Gastroesophageal sphincter (tissue), 4 donors: ENCODE results near the gene TBC1D32. TPM values are rescaled to one million over a fixed set of nuclear protein-coding genes. Genes with fewer than 3 reads are reported as not detected.

Experiments used
- ATAC-seq: fragments of 150-250 bp; one replicate; pipeline ENCODE4 v1.9.1; 2016; ENCODE audit warnings: mild to moderate bottlenecking, moderate library complexity
- H3K27ac ChIP-seq, 4 donors: fragments of 200-600 bp; sonication (generic) in 3 of 4; 1 replicate in 3 of 4; 2 replicates in 1 of 4; pipeline ENCODE4 v1.5.1; 2016 to 2019
- H3K27me3 ChIP-seq: fragments of 200-600 bp; sonication (generic); one replicate; pipeline ENCODE4 v1.5.1; 2019
- H3K36me3 ChIP-seq, 2 donors: fragments of 200-600 bp; sonication (generic); one replicate each; pipeline ENCODE4 v1.5.1; 2019; ENCODE audit warnings: control low read depth in 1 of 2
- H3K4me1 ChIP-seq, 3 donors: fragments of 200-600 bp; sonication (generic); 1 replicate in 2 of 3; 2 replicates in 1 of 3; pipeline ENCODE4 v1.5.1; 2016 to 2019; ENCODE audit warnings: control low read depth in 2 of 3
- H3K4me3 ChIP-seq, 2 donors: fragments of 200-600 bp; sonication (generic); one replicate each; pipeline ENCODE4 v1.5.1; 2019; ENCODE audit warnings: mild to moderate bottlenecking in 1 of 2, moderate library complexity in 1 of 2
- H3K9me3 ChIP-seq, 3 donors: fragments of 200-600 bp; sonication (generic); one replicate each; pipeline ENCODE4 v1.5.1; 2017 to 2019; ENCODE audit warnings: control low read depth in 2 of 3
- CTCF ChIP-seq, 4 experiments: fragments of 200-600 bp in 2 of 4; fragments of 450-650 bp in 2 of 4; sonication (generic) in 1 of 4; IDR thresholded peaks; one replicate each; pipeline ENCODE4 v1.5.1; 2017 to 2019; ENCODE audit warnings: antibody characterized with exemption in 4 of 4, mild to moderate bottlenecking in 2 of 4, moderate library complexity in 2 of 4
- EP300 ChIP-seq: sonication (generic); formaldehyde crosslinking; IDR thresholded peaks from one replicate; pipeline ENCODE4 v1.6.1; 2017; ENCODE audit warnings: antibody characterized with exemption, mild to moderate bottlenecking
- POLR2A ChIP-seq, 2 donors: fragments of 450-650 bp; IDR thresholded peaks; one replicate each; pipeline ENCODE4 v1.6.1; 2017; ENCODE audit warnings: antibody characterized with exemption in 2 of 2, mild to moderate bottlenecking in 2 of 2, moderate library complexity in 1 of 2
- POLR2AphosphoS5 ChIP-seq: sonication (generic); formaldehyde crosslinking; IDR thresholded peaks from one replicate; pipeline ENCODE4 v1.6.1; 2017; ENCODE audit warnings: antibody characterized with exemption
- WGBS, 2 donors: methylation state at CpG; one replicate each; pipeline ENCODE4 v1.1.5; 2018; ENCODE audit warnings: low coverage in 1 of 2; 5-methylcytosine and 5-hydroxymethylcytosine counted together
- total RNA-seq, 4 donors: library from RNA; depleted of rRNA; stranded (reverse); fragments of >200 nt; gene quantifications; one replicate each; pipeline ENCODE4 v1.1.0, GENCODE V29; 2016

TBC1D32 gene
- total RNA-seq, 4 donors from 2014 or later: 1.7 to 9.7 (median 3.7) TPM

- TF ChIP-seq EP300 (no peak), POLR2AphosphoS5 (no peak), POLR2A (IDR thresholded peaks at IDR 0.05) (no peak), CTCF (IDR thresholded peaks at IDR 0.05) (no peak)
- Histone ChIP-seq H3K27ac (no peak overlapping the region), H3K27me3 (no peaks in the 10 kb centered on the region), H3K36me3 (no peaks in the 10 kb centered on the region), H3K4me3 (no peak overlapping the region), H3K4me1 (no peaks in the 10 kb centered on the region), H3K9me3 (no peaks in the 10 kb centered on the region)
- no peak for ATAC-seq
- 96 to 100% methylated on average over 3 to 4 of the region's 4 CpGs for WGBS, 2 donors
Observed at GRCh38 chr6:121110733-121111132, 223.5 kb downstream of the TBC1D32 start.

- H3K27ac ChIP-seq: no peak overlapping the region
- H3K4me3 ChIP-seq: no peak overlapping the region
- 77 to 83% methylated on average over 1 of the region's 1 CpG for WGBS, 2 donors
- no peaks in the 10 kb centered on the region for H3K4me1 ChIP-seq
- H3K9me3 ChIP-seq: no peaks in the 10 kb centered on the region
- H3K27me3 ChIP-seq: no peaks in the 10 kb centered on the region
- TF ChIP-seq CTCF (IDR thresholded peaks at IDR 0.05): no peak
- TF ChIP-seq POLR2A (IDR thresholded peaks at IDR 0.05): no peak
- no peak for TF ChIP-seq EP300
- ATAC-seq: no peak
- H3K36me3 ChIP-seq: no peaks in the 10 kb centered on the region
Observed at GRCh38 chr6:121106962-121107361, 227.3 kb downstream of the TBC1D32 start.

- H3K36me3 ChIP-seq: no peaks in the 10 kb centered on the region
- no peaks in the 10 kb centered on the region for H3K4me1 ChIP-seq
- H3K27me3 ChIP-seq: no peaks in the 10 kb centered on the region
- H3K4me3 ChIP-seq: no peak overlapping the region
- H3K9me3 ChIP-seq: no peaks in the 10 kb centered on the region
- 48 to 63% methylated on average over 2 to 4 of the region's 4 CpGs for WGBS, 2 donors
- TF ChIP-seq POLR2A (IDR thresholded peaks at IDR 0.05) (no peak), CTCF (IDR thresholded peaks at IDR 0.05) (no peak), POLR2AphosphoS5 (no peak), EP300 (no peak)
- H3K27ac ChIP-seq: no peak overlapping the region
- ATAC-seq: no peak
Observed at GRCh38 chr6:121105461-121105860, 228.8 kb downstream of the TBC1D32 start.

- Histone ChIP-seq H3K4me1 (no peaks in the 10 kb centered on the region), H3K27me3 (no peaks in the 10 kb centered on the region), H3K27ac (no peak overlapping the region), H3K4me3 (no peak overlapping the region), H3K9me3 (no peaks in the 10 kb centered on the region), H3K36me3 (no peaks in the 10 kb centered on the region)
- no peak for ATAC-seq
- no peak for TF ChIP-seq CTCF (IDR thresholded peaks at IDR 0.05)
- TF ChIP-seq POLR2A (IDR thresholded peaks at IDR 0.05): no peak
Observed at GRCh38 chr6:121093928-121094327, 240.4 kb downstream of the TBC1D32 start.

GRCh38 chr6:121090492-121090891 lies 243.8 kb downstream of the TBC1D32 start:
- no peak for TF ChIP-seq POLR2A (IDR thresholded peaks at IDR 0.05)
- no peak for TF ChIP-seq POLR2AphosphoS5
- TF ChIP-seq CTCF (IDR thresholded peaks at IDR 0.05): no peak
- TF ChIP-seq EP300: no peak
- no peaks in the 10 kb centered on the region for H3K4me1 ChIP-seq
- 79 to 100% methylated on average over 1 of the region's 1 CpG for WGBS, 2 donors
- H3K4me3 ChIP-seq: no peak overlapping the region
- ATAC-seq: no peak
- H3K27ac ChIP-seq: no peak overlapping the region
- no peaks in the 10 kb centered on the region for H3K27me3 ChIP-seq
- no peaks in the 10 kb centered on the region for H3K36me3 ChIP-seq
- H3K9me3 ChIP-seq: no peaks in the 10 kb centered on the region
